GM19240 (cell line): Measurements from ENCODE around the gene MALSU1.

Experiments used
- DNase-seq: peaks from one replicate; pipeline ENCODE4 v3.0.0; 2011; ENCODE audit warnings: low spot score; ENCODE audit not compliant: insufficient read length

The MALSU1 gene

DNA sequence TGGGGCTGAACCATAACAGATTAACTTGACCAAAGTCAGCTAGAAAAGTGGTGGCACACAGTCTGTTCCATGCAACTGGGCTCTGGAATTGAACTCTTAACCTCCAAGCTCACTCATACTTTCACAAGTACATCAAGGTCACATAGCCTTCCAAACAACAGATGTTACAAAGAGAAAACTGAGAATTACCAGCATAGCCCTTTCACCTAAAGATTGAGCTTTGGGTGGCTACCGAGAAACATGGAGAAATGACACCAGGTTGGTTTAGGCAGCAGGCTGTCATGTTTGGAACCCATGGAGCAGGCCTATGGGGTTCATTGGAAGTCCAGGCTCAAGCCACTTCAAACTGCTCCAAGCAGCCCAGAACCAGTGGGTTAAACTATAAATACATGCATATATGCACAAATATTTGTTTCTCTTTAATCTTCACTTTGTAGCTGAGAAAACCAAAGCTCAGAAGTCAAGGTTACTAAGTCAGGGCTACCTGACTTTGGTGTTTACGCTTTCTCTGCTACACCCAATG lies 59.1 kb downstream of the MALSU1 start:
- no peak for DNase-seq
